ENCODE results near the gene ATCAY.
"Not testable (repeated sequence)": the region's sequence is repeated elsewhere in the genome, so short reads cannot be mapped to it uniquely, and the experiment has no call there.

The ATCAY gene

DNA sequence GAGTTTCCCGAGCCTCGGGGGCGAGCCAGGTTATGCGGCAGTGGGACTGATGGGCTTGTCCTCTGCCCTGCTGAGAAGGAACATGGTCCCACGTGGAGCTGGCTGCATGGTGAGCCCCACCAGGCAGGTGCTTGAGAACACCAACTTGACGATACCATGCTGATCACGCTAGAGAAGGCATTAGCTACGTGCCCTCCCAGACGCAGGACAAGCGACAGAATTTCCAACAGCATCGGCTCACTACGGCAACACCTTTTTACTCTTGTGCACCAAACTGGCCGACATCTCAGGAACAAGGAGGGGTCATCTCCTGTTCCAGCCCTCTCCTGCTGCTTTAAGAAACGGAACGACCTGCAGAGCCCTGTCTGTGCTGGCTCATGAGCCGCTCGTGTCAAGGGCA lies 20.0 kb upstream of the ATCAY start:
- Histone ChIP-seq H3K9ac (ENCODE audit: low read depth, low read length) (no peak overlapping the region), H3K27ac (ENCODE audit: low read length) (no peak overlapping the region), H3K27me3 (ENCODE audit: insufficient read depth, low read length) (no peaks in the 10 kb centered on the region), H3K36me3 (ENCODE audit: insufficient read depth, low read depth, low read length) (no peaks in the 10 kb centered on the region), H3K4me3 (ENCODE audit: low read length) (no peak overlapping the region), H3K9me3 (ENCODE audit: insufficient read depth, low read depth, low read length) (no peaks in the 10 kb centered on the region), H3K4me1 (ENCODE audit: insufficient read depth, low read length) (no peaks in the 10 kb centered on the region)

DNA sequence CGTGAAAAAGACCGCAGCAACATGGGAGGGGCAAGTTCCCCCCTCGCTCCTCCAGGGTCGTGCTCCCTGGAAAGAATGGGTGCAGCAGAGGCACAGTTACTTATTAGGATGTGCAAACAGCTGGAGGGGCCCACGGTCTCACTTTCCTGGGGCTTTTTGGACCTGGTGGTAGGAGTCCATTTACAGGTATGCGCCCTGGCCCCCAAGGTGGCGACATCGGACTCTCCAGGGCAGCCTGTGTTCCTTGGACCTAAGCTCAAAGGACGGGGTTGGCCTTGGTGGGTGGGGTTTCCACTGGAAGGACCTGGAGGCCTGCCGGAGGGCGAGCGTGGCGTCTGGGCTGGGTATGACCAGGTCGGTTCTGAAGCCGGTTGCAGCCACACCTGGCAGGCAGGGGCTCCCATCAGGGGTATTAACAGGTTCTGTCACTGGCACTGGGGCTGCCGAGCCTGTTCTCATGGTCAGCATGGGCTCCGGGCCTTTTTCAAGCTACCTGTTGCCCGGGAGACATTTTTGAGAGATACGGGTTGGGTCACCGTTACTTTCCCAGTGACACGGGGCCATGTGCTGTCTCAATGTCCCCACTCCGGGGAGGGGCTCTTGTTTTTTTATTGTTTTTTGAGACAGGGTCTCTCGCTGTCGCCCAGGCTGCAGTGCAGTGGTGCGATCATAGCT lies 17.5 kb upstream of the ATCAY start:
- Histone ChIP-seq H3K4me3 (ENCODE audit: low read length) (no peak overlapping the region), H3K9me3 (ENCODE audit: insufficient read depth, low read depth, low read length) (no peaks in the 10 kb centered on the region), H3K27ac (ENCODE audit: low read length) (no peak overlapping the region), H3K9ac (ENCODE audit: low read depth, low read length) (no peak overlapping the region), H3K36me3 (ENCODE audit: insufficient read depth, low read depth, low read length) (no peaks in the 10 kb centered on the region), H3K4me1 (ENCODE audit: insufficient read depth, low read length) (no peaks in the 10 kb centered on the region), H3K27me3 (ENCODE audit: insufficient read depth, low read length) (no peaks in the 10 kb centered on the region)

DNA sequence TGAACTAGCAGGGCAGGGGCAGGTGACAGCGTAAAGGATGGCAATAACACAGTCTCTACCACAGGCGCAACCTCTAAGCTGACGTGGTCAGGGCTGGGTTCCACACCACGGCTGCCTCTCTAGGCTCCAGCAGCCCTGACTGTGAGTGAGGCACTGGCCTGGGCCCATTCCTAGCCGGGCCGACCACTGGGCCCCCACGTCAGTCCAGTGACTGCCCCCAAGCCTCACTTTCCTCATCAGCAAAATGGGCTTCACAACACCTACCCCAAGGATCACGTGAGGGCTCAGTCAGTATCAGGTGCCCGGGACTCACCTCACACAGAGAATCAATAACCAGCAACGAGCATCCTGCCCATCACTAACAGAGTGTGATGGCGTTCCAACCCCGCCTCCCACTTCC lies 16.8 kb upstream of the ATCAY start:
- no peaks in the 10 kb centered on the region for H3K36me3 ChIP-seq (ENCODE audit: insufficient read depth, low read depth, low read length)
- H3K4me3 ChIP-seq (ENCODE audit: low read length) = no peak overlapping the region
- H3K27ac ChIP-seq (ENCODE audit: low read length) = no peak overlapping the region
- no peaks in the 10 kb centered on the region for H3K9me3 ChIP-seq (ENCODE audit: insufficient read depth, low read depth, low read length)
- no peaks in the 10 kb centered on the region for H3K4me1 ChIP-seq (ENCODE audit: insufficient read depth, low read length)
- H3K9ac ChIP-seq (ENCODE audit: low read depth, low read length) = no peak overlapping the region
- H3K27me3 ChIP-seq (ENCODE audit: insufficient read depth, low read length) = no peaks in the 10 kb centered on the region

DNA sequence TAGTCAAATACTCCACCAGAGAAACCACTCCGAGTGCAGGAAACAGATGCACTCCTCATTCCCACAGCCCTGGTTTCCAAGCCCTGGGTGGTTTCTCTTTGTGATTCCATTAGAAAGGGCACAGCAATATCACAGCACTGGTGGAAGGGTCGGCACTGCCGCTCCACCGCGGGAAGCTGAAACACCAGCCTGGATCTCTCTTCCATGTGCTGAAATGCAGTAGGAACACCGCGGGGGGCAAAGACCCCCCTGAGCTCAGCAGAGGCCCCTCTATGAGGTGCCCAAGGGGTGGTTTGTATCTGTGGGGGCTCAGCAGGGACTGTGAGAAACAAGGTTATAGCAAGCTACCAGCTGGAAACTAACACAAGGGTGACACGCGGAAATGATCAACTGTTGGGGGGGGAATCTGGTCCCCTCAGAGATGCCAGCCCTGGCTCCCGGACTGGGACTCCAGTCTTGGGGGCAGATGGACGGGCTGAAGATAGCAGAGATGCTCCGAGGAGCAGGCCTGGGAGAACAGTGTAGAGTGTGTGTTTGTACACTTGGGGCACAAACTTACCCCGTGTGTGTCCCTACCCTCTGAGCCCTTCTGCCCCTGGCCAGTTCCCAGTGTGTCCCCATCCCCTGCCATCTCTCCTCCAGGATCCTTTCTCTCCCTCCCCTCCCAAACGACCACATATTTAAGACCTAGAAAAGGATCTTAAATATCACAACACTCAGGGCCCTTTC lies 13.4 kb upstream of the ATCAY start:
- Histone ChIP-seq H3K4me1 (ENCODE audit: insufficient read depth, low read length) (no peaks in the 10 kb centered on the region), H3K27ac (ENCODE audit: low read length) (no peak overlapping the region), H3K9me3 (ENCODE audit: insufficient read depth, low read depth, low read length) (peaks cover 9% of the 10 kb centered on the region; the same call in 1 of the 2 replicates), H3K4me3 (ENCODE audit: low read length) (peak overlapping the region; percentile 57; the same call in 1 of the 2 replicates), H3K9ac (ENCODE audit: low read depth, low read length) (0 out of 2 replicates have a peak overlapping the region, but pooled peaks have one; percentile 53), H3K36me3 (ENCODE audit: insufficient read depth, low read depth, low read length) (no peaks in the 10 kb centered on the region), H3K27me3 (ENCODE audit: insufficient read depth, low read length) (peaks cover 25% of the 10 kb centered on the region)

DNA sequence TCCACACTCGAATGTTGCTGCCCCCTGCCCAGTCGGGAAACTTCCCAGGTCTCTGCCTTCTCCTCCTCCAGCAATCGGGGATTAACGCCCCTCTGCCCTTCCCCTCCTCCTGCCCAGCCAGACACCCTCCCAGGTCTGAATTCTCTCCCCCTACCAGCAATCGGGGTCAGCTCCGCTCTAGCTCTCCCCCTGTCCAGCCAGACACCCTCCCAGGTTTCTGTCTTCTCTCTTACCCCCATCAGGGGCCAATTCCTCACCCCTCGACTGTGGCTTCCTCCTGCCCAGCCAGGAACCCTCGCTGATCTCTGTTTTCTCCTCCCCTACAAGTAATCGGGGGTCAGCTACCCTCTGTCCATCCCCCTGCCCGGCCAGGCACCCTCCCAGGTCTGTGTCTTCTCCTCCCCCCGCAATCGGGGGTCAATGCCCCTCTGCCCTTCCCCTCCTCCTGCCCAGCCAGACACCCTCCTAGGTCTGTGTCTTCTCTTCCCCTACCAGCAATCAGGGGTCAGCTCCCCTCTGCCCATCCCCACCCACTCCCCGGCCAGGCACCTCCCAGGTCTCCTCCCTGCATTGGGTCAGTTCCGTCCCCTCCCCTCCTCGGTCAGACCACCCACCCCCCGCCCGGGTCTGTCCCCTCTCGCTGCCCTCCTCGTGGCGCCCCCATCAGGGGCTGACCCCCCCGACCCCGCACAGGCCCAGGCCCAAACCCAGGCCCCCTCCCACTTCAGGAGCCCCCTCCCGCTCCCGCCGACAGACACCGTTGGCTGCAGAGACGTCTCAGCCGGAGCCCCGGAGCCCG lies 12.3 kb upstream of the ATCAY start:
- H3K27ac ChIP-seq (ENCODE audit: low read length) = no peak overlapping the region

DNA sequence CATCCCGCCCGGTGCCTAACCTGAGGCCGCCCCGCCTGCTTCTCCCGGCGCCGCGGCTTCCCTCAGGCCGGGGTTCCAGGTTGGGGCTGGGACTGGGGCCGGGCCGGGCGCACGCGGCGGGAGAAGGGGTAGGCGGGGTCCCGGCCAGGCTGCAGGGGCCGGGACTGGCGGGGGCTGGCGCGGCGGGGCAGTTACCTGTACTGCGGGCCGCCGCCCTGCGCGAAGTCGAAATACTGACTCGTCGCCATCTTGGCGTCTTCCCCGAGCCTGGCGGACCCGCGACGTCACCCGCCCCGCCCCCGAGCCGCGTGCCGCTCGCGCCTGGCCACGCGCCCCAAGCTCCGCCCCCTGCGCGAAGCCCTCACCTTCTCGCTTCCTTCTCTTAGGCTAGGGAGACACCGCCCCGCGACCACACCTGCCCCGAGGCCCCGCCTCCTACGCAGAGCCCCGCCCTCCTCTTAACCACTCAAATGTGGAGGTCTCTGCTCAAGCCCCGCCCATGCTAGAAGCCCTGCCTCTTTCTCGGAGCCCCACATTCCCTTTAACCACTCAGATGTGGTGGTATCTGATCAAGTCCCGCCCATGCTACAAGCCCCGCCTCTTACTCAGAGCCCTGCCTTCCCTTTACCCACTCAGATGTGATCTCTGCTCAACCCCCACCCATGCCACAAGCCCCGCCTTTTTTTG lies 11.6 kb upstream of the ATCAY start, which contains the start of gene ZFR2:
Gene ZFR2 (minus strand): TSS at position 269 of the 687 bp plus-strand sequence. CDS start 21 bp downstream, at position 248.
- H3K4me1 ChIP-seq (ENCODE audit: insufficient read depth, low read length) = no peaks in the 10 kb centered on the region
- H3K27me3 ChIP-seq (ENCODE audit: insufficient read depth, low read length) = peaks cover 25% of the 10 kb centered on the region
- peaks cover 9% of the 10 kb centered on the region; the same call in 1 of the 2 replicates for H3K9me3 ChIP-seq (ENCODE audit: insufficient read depth, low read depth, low read length)
- H3K4me3 ChIP-seq (ENCODE audit: low read length) = peak within 1 kb of the TSS; percentile 57
- H3K9ac ChIP-seq (ENCODE audit: low read depth, low read length) = peak within 1 kb of the TSS; percentile 53; the same call in 1 of the 2 replicates
- H3K36me3 ChIP-seq (ENCODE audit: insufficient read depth, low read depth, low read length) = no peaks in the 10 kb centered on the region
- no peak within 1 kb of the TSS for H3K27ac ChIP-seq (ENCODE audit: low read length)

More for the DNA sequence above, 12.3 kb upstream of the ATCAY start:
- peaks cover 25% of the 10 kb centered on the region for H3K27me3 ChIP-seq (ENCODE audit: insufficient read depth, low read length)
- peak overlapping the region; percentile 53; the same call in 1 of the 2 replicates for H3K9ac ChIP-seq (ENCODE audit: low read depth, low read length)
- H3K36me3 ChIP-seq (ENCODE audit: insufficient read depth, low read depth, low read length) = no peaks in the 10 kb centered on the region
- H3K9me3 ChIP-seq (ENCODE audit: insufficient read depth, low read depth, low read length) = peaks cover 9% of the 10 kb centered on the region; the same call in 1 of the 2 replicates
- H3K4me3 ChIP-seq (ENCODE audit: low read length) = peak overlapping the region; percentile 57
- no peaks in the 10 kb centered on the region for H3K4me1 ChIP-seq (ENCODE audit: insufficient read depth, low read length)

DNA sequence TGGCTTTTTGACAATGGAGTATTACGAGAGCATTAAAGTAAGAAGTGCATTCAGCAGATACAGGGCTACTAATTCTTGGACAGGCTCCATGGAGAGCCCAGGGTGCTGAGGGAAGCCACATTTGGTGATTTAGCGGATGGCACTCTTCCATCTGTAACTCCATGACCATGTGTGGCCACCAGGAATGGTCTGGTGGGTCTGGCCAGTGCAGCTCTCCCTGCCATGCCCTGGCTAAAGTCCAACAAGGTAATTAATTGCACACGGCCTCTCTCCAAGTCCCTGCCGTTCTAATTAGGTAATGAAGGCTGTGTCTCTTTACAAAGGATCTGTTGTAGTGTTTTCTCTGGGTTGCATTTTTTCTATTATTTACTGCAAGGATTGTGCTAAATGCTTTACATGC lies 7.3 kb upstream of the ATCAY start:
- Histone ChIP-seq H3K9me3 (ENCODE audit: insufficient read depth, low read depth, low read length) (peaks cover 9% of the 10 kb centered on the region; the same call in 1 of the 2 replicates), H3K27me3 (ENCODE audit: insufficient read depth, low read length) (peaks cover 25% of the 10 kb centered on the region), H3K4me3 (ENCODE audit: low read length) (no peak overlapping the region), H3K27ac (ENCODE audit: low read length) (no peak overlapping the region), H3K9ac (ENCODE audit: low read depth, low read length) (no peak overlapping the region), H3K4me1 (ENCODE audit: insufficient read depth, low read length) (no peaks in the 10 kb centered on the region), H3K36me3 (ENCODE audit: insufficient read depth, low read depth, low read length) (no peaks in the 10 kb centered on the region)

DNA sequence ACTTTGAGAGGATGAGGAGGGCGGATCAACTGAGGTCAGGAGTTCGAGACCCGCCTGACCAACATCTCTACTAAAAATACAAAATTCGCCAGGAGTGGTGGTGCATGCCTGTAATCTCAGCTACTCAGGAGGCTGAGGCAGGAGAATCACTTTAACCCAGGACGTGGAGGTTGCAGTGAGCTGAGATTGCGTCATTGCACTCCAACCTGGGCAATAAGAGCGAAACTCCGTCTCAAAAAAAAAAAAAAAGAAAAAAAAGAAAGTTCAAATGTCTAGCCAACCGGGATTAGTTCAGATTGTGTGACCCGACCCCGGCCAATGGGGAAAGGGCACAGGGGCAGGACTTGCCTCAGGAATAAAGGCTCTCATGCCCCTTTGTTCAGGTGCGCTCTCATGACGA lies 5.8 kb upstream of the ATCAY start:
- H3K4me3 ChIP-seq (ENCODE audit: low read length); H3K4me1 ChIP-seq (ENCODE audit: insufficient read depth, low read length); H3K36me3 ChIP-seq (ENCODE audit: insufficient read depth, low read depth, low read length); H3K9ac ChIP-seq (ENCODE audit: low read depth, low read length); H3K27ac ChIP-seq (ENCODE audit: low read length); H3K9me3 ChIP-seq (ENCODE audit: insufficient read depth, low read depth, low read length): not testable (repeated sequence)
- peaks cover 20% of the 10 kb centered on the region for H3K27me3 ChIP-seq (ENCODE audit: insufficient read depth, low read length)

DNA sequence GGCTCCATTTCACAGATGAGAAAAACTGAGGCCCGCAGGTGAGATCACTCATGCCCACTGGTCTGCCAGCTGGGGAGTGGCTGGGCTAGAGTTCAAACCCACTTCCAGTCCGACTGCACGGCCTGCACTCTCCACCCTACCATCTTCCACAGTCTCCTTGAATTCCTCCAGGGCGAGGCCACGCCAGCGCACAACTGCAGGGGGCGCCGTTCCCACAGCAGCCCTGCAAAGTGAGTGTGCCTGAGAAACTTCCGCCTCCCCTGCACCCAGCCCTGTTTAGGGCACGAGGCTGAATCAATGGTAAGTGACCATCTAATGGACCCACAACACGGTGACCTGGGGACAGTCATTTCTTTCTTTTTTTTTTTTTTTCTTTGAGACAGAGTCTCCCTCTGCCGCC lies 829 bp upstream of the ATCAY start:
- no peaks in the 10 kb centered on the region for H3K36me3 ChIP-seq (ENCODE audit: insufficient read depth, low read depth, low read length)
- H3K4me1 ChIP-seq (ENCODE audit: insufficient read depth, low read length) = no peaks in the 10 kb centered on the region
- no peak overlapping the region for H3K9ac ChIP-seq (ENCODE audit: low read depth, low read length)
- no peaks in the 10 kb centered on the region for H3K9me3 ChIP-seq (ENCODE audit: insufficient read depth, low read depth, low read length)
- H3K4me3 ChIP-seq (ENCODE audit: low read length) = no peak overlapping the region
- H3K27ac ChIP-seq (ENCODE audit: low read length) = no peak overlapping the region
- peaks cover 23% of the 10 kb centered on the region for H3K27me3 ChIP-seq (ENCODE audit: insufficient read depth, low read length)

DNA sequence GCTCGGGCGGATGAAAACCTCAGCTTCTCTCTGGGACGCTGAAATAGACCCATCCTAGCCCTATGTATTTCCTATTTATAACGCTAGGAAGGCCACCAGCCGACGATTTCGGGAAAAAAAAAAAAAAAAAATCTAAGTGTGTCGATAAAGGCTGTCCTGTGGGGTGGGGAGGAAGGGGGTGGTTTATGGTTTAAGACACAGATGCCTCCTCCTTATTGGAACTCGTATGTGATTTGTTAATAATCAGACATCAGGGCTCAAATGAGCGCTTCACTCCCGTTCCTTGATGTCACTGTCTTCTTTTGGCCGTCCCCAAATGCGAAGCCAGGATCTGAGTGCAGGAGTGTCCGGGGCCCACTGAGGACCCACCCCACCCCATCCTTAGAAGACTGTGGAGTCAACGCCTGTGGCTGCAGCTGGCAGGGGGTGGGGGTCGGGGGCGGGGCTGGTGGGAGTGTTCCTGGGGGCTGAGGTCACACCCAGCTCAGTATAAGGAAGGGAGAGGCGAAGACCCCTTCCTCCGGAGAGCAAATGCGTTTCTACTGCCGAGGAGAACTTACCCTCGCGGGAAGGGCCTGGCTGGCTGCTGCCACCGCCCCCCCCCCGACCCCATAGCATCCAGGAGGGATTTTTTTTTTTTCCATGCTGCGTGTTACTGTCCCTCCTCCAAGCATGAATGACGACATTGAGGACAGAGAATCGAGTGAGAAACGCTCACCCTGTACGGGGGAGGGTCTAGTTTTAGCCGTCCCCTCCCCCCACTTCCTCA lies 971 bp downstream of the ATCAY start:
- no peaks in the 10 kb centered on the region for H3K4me1 ChIP-seq (ENCODE audit: insufficient read depth, low read length)
- peak overlapping the region; percentile 66; the same call in 1 of the 2 replicates for H3K9ac ChIP-seq (ENCODE audit: low read depth, low read length)
- H3K27me3 ChIP-seq (ENCODE audit: insufficient read depth, low read length) = peaks cover 23% of the 10 kb centered on the region
- H3K36me3 ChIP-seq (ENCODE audit: insufficient read depth, low read depth, low read length) = no peaks in the 10 kb centered on the region
- no peaks in the 10 kb centered on the region for H3K9me3 ChIP-seq (ENCODE audit: insufficient read depth, low read depth, low read length)
- peak overlapping the region; percentile 74 for H3K4me3 ChIP-seq (ENCODE audit: low read length)
- no peak overlapping the region for H3K27ac ChIP-seq (ENCODE audit: low read length)
